K562 (cell line): ENCODE data around the gene KLHL29.

Source experiments
- CREB1 ChIP-seq, 2 experiments: sonication (generic) in 1 of 2; formaldehyde crosslinking in 1 of 2; IDR thresholded peaks; 2 replicates each; pipeline versions ENCODE4 v1.6.1 to v1.8.0; 2012 to 2022; ENCODE audit warnings: inconsistent platforms in 1 of 2, mild to moderate bottlenecking in 1 of 2, missing genetic modification reagents in 1 of 2, moderate library complexity in 1 of 2
- FOXA1 ChIP-seq: fragments of 450-650 bp; IDR thresholded peaks from 2 replicates; pipeline ENCODE4 v1.6.1; 2016; ENCODE audit warnings: mild to moderate bottlenecking, borderline replicate concordance
- GABPA ChIP-seq: fragments of 200-800 bp; sonication (Bioruptor generic); conservative IDR thresholded peaks from 2 replicates; pipeline ENCODE4 v1.6.1; 2016; ENCODE audit warnings: low read depth, missing genetic modification characterization, missing compliant biosample characterization
- POLR2A ChIP-seq: fragments of 450-650 bp; conservative IDR thresholded peaks from 2 replicates; pipeline ENCODE4 v1.6.1; 2016
- U2AF2 ChIP-seq: fragments of 200-400 bp; formaldehyde crosslinking; optimal IDR thresholded peaks from 2 replicates; pipeline ENCODE3; 2017; ENCODE audit warnings: low read depth, mild to moderate bottlenecking, low read length
- YBX1 ChIP-seq: fragments of 450-650 bp; IDR thresholded peaks from 2 replicates; pipeline ENCODE4 v1.7.1; 2016; ENCODE audit warnings: mild to moderate bottlenecking
- TF ChIP-seq, protein P1 (sequence below): sonication (generic); formaldehyde crosslinking; IDR thresholded peaks from 2 replicates; pipeline ENCODE4 v1.9.0; 2022; ENCODE audit warnings: mild to moderate bottlenecking, missing genetic modification reagents

DNA sequence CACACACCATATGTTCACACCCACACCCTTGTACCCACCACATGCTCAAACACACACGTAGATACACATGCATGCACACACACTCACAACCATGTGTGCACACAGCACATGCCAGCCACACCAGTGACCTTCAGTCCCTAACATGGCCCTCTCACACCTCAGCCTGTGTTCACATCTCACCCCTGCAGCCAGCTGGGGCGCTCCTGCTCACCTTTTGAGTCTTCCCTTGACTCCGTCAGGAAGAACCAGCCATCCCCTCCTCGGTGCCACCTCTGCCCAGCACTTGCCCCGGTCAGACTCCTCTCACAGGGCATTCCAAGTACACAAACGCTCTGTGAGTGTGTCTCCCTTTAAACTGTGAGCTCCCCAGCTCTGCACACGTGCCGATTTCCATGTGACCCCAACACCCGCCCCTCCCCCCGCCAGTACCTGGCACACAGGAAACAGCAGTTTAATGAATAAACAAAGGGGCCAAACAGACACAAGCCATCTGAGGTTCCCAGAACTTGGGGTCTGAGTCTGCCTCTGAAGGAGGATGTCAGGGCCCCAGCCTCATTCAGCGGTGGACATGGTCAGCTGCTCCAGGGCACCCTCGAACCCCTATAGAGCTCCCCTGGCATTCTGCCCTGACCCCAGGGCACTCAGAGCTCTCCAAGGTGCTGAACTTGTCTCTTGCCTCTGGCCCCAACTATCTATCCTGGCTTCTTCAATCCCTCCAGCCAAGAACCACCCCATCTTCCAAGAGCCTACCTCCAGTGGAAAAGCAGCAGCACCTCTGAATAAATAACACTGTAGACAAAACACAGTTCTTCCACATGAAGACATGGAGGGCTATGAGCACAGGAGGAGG lies 289.1 kb downstream of the KLHL29 start:
- TF ChIP-seq GABPA (no peak), U2AF2 (no peak), FOXA1 (no peak), CREB1 (IDR thresholded peaks at IDR 0.05) (no peak), CREB1 (CRISPR knock-in tag; IDR thresholded peaks at IDR 0.05) (no peak), POLR2A (no peak), YBX1 (no peak)
- TF ChIP-seq, protein P1, sequence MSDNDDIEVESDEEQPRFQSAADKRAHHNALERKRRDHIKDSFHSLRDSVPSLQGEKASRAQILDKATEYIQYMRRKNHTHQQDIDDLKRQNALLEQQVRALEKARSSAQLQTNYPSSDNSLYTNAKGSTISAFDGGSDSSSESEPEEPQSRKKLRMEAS (CRISPR knock-in tag): no peak
